ENCODE data around the gene RILPL1.

GRCh38 chr12:123519141-123520001 is 14.1 kb downstream of the RILPL1 start:
- TF ChIP-seq CTCF (IDR thresholded peaks at IDR 0.05) (no peak), POLR2A (IDR thresholded peaks at IDR 0.05) (no peak), POLR2AphosphoS5 (IDR thresholded peaks at IDR 0.05) (no peak)
